ENCODE results near the gene OLFML2B. TPM values are rescaled to one million over a fixed set of nuclear protein-coding genes. Genes with fewer than 3 reads are reported as not detected.

The OLFML2B gene
- total and polyA plus RNA-seq, 12 donors = 0.73 to 23.4 (median 1.5) TPM

GRCh38 chr1:161994175-161994668, 29.4 kb downstream of the OLFML2B start:
- no peaks in the 10 kb centered on the region for H3K27me3 ChIP-seq
- intact Hi-C loops (cut with DNase I) = no loop called here
- 56 to 65% methylated on average over 9 of the region's 9 CpGs for WGBS, 2 donors
- peak in 7 of 8 donors; percentile 39 to 76 (median 57) for ATAC-seq
- H3K27ac ChIP-seq = no peak overlapping the region
- TF ChIP-seq CTCF (IDR thresholded peaks at IDR 0.05) = no peak
- H3K4me3 ChIP-seq = no peak overlapping the region
- H3K9me3 ChIP-seq = peaks cover 0 to 12% (median 0%) of the 10 kb centered on the region in 11 donors
- H3K36me3 ChIP-seq = peaks cover 0 to 78% (median 0%) of the 10 kb centered on the region in 9 donors
- H3K4me1 ChIP-seq = peaks cover 0 to 13% (median 0%) of the 10 kb centered on the region in 9 donors
- DNase-seq = no peak

- intact Hi-C loops (cut with DNase I) = no loop called here
- ATAC-seq (no peak), DNase-seq (no peak)
- no peak overlapping the region for H3K4me3 ChIP-seq
- H3K27ac ChIP-seq = no peak overlapping the region
- 85 to 86% methylated on average over 11 of the region's 11 CpGs for WGBS, 2 donors
- H3K36me3 ChIP-seq = peaks cover 0 to 75% (median 0%) of the 10 kb centered on the region in 9 donors
- H3K4me1 ChIP-seq = peaks cover 0 to 15% (median 0%) of the 10 kb centered on the region in 9 donors
- H3K9me3 ChIP-seq = peaks cover 0 to 12% (median 0%) of the 10 kb centered on the region in 11 donors
- TF ChIP-seq CTCF (IDR thresholded peaks at IDR 0.05) = no peak
- H3K27me3 ChIP-seq = no peaks in the 10 kb centered on the region
Measured at GRCh38 chr1:161993576-161993975, 30.1 kb downstream of the OLFML2B start.

- Histone ChIP-seq H3K9me3 (peaks cover 0 to 27% (median 9%) of the 10 kb centered on the region in 11 donors), H3K27me3 (no peaks in the 10 kb centered on the region), H3K4me1 (peaks cover 0 to 15% (median 0%) of the 10 kb centered on the region in 9 donors), H3K27ac (peak overlapping the region in 1 of 10 donors; percentile 60), H3K36me3 (peaks cover 0 to 59% (median 0%) of the 10 kb centered on the region in 9 donors), H3K4me3 (no peak overlapping the region)
- no peak for TF ChIP-seq CTCF (IDR thresholded peaks at IDR 0.05)
- intact Hi-C loops (cut with DNase I) = no loop called here
- WGBS, 2 donors = 83 to 91% methylated on average over 5 of the region's 5 CpGs
- no peak for DNase-seq
- ATAC-seq = peak in 2 of 8 donors; percentile 18 to 45
Measured at GRCh38 chr1:161989786-161990185, 33.9 kb downstream of the OLFML2B start.

- Histone ChIP-seq H3K36me3 (peaks cover 0 to 57% (median 0%) of the 10 kb centered on the region in 9 donors), H3K9me3 (peaks cover 0 to 27% (median 9%) of the 10 kb centered on the region in 11 donors), H3K27me3 (no peaks in the 10 kb centered on the region), H3K27ac (peak overlapping the region in 1 of 10 donors; percentile 60), H3K4me1 (peaks cover 0 to 15% (median 0%) of the 10 kb centered on the region in 9 donors), H3K4me3 (no peak overlapping the region)
- TF ChIP-seq CTCF (IDR thresholded peaks at IDR 0.05) = no peak
- ATAC-seq = no peak
- intact Hi-C loops (cut with DNase I) = no loop called here
- no peak for DNase-seq
Measured at GRCh38 chr1:161989108-161989507, 34.6 kb downstream of the OLFML2B start.

Measured in heart right ventricle (tissue), 16 donors.